Stimulated activated CD8-positive, alpha-beta memory T cell treated with anti-CD3 and anti-CD28 coated beads, Interleukin-15, amount 100 ng/mL, for 4 hours (primary cell): ENCODE data around the gene GFPT2.

ENCODE experiments used
- DNase-seq, 2 donors: peaks; one replicate each; pipeline ENCODE4 v3.0.0-alpha.2; 2020; ENCODE audit warnings: low read depth in 2 of 2

Gene GFPT2

DNA sequence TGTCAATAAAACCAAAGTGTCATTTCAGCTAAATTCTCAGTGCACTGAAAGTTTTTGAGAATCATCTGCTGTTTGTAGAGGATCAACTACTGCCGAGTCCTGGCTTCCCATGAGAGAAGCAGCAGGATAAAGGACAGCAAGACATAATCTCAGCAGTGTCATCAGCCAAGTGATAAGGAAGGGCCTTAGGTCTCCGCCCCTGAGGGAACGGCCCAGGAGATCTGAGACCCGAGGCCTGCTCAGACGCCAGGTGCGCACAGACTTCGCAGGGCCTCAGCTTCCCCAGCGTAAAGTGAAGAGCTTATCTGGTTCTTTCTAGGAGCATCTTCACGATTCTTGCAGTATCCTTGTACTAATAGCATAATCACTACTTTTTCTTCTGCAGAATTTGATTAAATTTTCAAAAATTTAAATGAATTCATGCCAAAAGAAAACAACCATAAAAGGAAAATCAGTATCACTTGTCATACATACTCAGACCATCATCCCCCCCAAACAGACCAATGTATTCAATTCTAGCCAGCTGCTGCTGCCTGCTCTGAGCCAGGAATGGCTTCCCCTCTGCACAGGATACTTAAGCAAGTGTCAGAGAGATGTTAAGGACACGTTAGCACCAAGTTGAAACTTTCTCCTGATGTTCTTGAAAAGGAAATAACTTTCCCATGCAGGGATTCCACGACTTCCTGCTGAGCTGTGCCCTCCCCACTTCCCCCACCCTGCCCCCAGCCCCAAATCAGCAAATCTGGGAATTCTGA lies 2.2 kb downstream of the GFPT2 start:
- DNase-seq: no peak

DNA sequence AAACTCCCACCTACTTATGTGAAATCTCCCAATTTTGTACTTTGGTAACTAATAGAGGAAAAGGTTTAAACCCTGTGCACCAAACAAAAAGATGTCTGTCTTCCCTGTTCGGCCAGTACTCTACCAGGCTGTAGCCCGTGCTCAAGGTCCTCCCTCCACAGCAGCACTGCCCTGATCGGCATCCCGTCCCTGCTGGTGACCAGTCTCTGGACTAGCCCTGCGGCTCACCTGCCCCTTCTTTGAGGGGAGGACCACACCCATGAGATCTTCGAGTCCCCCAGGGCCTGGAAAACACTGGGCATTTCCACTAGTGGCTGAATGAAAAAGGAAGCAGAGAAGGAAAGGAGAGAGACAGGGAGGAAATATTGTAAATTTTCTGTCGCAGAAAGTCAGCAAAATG lies 2.8 kb downstream of the GFPT2 start:
- no peak for DNase-seq

- DNase-seq: no peak
These were observed 3.7 kb downstream of the GFPT2 start for GRCh38 chr5:180349391-180349790.

- DNase-seq: no peak
These were observed 4.8 kb downstream of the GFPT2 start for GRCh38 chr5:180348336-180348735.

DNA sequence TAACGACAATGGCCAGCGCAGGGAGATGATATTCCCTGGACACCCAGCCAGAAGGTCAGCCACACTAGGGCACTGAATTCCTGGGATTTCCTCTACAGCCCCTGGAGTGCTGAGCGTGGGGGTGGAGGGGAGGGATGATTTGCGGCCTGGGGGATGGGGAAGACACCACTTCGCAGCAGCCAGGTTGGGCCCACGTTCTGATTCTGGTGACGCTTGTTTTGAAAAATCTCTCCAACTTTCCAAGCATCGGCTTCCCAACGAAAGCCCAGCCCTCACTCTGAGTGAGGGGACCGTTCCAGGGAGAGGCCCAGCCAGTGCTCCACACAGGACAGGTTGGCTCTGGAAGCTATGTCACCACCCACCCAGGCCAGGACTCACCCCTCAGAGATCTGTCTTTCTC lies 5.4 kb downstream of the GFPT2 start:
- DNase-seq: no peak

GRCh38 chr5:180346358-180346757 lies 6.8 kb downstream of the GFPT2 start:
- DNase-seq: no peak

DNA sequence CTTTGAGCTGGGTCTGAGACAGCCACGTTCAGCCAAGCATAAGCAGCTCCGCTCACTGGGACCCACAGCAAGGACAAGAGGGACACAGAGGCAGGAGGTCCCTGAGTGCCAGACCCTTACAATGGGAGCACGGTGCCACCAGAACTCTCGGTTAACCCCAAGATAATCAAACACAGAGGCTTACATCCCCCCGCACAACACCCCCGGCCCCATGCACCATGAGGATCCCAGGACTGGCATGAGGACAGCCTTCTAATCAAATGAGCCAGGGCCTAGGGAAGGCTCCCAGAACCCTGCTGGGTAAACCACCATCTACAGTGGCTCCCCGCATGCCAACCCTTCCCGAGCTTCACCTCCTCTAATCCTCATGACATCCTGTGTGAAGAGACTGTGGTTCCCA lies 7.4 kb downstream of the GFPT2 start:
- no peak for DNase-seq

DNA sequence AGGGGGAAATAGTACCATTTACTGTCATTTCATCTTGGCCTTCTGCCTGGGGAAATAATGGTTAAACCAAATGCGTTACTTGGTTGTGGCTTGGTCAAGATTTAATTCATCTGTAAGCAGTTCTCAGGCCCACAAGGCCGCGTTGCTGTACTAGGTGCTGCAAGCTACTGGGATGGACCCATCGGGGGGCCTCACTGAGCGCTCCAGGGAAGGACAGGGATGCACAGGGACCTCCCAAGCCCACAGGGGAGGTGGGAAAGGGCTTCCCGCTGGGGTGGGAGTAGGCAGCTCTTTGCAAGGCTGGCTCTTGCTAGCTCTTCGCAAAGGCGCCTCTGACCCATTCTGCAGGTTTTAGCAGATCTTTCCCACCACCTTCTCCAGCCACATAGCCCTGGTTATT lies 8.0 kb downstream of the GFPT2 start:
- no peak for DNase-seq

- DNase-seq: no peak
These were observed 8.5 kb downstream of the GFPT2 start for GRCh38 chr5:180344696-180344999.

DNA sequence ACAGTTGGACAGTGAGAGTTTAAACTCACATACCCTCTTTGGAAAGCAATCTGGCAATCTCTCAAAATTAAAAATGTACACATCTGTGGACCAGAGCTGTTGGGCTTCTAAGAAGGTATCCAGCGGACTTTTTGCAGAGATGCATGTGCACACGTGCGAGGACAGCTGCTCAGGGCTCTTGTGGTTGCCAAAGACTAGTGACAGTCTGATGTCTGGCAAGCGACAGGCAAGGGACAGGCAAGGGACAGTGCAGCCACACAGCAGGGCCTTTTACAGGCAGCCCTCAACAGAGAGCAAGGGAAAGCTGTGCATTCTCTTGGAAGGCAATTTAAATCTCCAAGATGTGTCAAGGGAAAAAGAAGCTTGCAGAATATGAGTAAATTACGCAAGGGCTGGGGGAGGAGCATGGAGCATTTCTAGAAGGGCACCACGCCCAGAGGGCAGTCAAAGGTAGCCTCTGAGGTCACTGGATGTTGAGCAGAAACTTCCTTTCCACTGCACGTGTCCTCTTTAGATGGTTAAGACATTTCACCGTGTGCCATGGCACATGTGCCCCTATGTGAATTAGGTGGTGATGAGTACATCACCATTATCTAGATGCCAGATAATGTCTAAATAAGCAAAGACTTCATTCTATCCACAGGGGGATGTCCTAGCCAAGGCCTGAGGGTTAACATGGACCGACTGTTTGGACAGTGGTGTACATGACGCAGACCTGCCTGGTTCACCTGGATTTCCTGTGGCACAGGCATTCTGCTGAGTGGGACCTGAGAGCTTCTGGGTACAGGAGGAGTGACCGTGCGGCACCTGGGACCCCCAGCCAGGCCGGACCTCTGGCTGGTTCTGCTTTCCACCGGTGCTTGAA lies 9.1 kb downstream of the GFPT2 start:
- DNase-seq: no peak

GRCh38 chr5:180343110-180343830 lies 9.9 kb downstream of the GFPT2 start:
- DNase-seq: no peak

DNA sequence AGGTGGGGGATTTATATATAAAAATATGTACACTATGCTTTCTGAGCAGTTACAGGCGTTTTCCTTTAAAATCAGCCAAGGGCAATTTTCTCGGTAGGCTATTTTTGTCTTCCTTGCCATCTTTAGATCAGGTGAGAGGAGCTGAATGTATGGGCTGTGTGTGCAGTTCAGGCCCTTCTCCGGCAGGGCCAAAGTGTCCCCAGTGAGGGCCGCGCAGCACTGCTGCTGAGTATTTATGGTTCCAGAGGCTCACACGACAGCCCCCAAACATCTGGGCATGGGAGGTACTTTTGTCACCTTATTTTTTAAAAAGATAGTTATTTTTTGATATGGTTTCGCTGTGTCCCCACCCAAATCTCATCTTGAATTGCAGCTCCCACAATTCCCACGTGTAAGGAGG lies 11.5 kb downstream of the GFPT2 start:
- DNase-seq: no peak

GRCh38 chr5:180340856-180341255 lies 12.3 kb downstream of the GFPT2 start:
- DNase-seq: no peak

- DNase-seq: no peak
These were observed 13.5 kb downstream of the GFPT2 start for GRCh38 chr5:180339583-180340183.

DNA sequence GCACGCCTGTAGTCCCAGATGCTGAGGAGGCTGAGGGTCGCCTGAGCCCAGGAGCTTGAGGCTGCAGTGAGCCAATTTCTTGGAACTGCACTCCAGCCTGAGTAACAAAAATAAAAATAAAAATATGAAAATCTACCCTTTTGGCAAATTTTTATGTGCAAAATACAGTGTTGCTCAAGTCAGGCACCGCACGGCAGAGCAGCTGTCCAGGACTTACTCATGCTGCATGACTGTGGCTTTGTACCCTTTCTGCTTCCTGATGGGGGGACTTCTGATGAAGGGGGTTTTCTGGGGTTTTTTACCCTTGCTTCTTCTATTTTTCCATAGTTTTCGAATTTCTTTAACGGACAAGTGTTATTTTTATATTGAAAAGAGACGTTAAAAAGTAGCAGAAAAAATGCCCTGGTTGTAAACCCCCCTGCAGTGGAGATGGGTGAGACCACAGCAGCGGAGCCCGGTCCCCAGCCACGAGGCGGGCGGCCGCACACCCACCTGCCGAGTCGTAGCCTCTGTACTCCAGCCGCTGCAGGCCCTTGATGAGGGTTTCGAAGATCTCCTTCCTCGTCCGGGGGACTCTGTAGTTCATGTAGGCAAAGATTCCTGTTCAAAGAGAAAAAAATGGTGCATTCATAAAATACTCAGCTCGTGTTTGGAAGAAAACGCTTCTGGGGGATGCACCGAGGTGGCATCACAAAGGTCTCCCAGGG lies 15.0 kb downstream of the GFPT2 start:
- no peak for DNase-seq

DNA sequence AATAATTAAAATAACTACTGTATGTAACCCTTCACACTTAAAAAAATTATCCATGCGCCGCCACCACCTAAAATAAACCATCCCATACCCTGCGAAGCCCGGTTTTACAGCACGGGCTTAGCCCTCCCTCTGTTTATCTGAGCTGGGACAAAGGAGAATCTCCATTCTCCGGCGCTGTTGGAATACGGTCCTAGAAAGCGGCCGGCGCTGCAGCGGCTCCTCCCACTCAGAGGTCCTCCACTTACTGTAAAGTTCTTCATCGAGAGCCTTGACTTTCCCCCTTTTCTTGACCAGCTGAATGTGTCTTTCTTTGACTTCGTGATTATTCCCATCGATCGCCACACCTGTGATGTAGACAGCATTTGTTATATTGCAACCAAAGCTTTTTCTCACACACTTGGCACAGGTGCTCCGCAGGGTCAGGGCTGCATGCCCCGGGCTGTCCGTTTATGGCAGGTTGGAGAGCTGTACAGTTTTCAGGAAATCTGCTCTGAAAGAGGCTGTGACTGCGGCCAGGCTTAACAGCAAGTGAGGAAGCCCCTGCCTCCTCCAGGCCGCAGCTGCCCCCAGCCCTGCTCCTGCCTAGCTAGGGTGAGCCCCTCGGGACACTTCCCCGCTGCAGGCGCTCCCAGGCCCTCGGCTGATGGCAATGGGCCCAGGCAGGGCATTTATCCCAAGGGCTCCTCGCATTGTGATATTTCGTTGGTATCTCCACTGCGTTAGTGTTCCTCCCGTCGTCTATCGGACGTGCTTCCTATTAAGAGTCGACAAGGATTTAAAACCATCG lies 16.7 kb downstream of the GFPT2 start:
- DNase-seq: no peak

DNA sequence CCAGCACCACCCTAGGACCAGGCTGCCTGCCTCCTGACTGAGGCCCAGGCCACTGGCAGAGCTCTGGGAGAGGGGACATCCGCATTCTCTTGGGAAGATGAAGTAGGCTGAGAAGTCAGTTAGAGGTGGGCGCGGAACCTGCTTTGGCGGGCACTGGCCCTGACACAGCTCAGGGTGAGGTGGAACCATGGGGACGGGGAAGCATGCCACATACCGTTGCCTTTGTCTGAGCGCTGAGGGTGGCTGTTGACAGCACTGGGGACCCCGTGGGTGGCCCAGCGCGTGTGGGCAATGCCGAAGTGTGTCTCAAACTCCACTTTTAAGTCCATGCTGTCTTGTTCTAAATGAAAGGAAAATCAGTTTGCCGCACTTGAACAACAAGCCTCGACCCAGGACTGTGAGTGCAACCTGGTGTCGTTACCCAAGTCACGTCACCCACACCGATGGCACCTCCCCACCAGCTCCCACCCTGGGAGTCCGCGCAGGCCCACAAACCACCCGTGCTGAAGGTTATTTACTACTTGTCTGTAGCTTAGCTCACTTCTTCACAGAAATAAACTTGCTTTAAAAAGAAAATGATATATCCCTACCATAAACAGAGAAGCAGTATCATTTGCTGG lies 17.4 kb downstream of the GFPT2 start:
- DNase-seq: no peak

- no peak for DNase-seq
These were observed 18.2 kb downstream of the GFPT2 start for GRCh38 chr5:180334751-180335613.

- DNase-seq: no peak
These were observed 19.0 kb downstream of the GFPT2 start for GRCh38 chr5:180334176-180334575.
